Naive thymus-derived CD8-positive, alpha-beta T cell (primary cell): ENCODE results near the gene TEFM. TPM values are rescaled to one million over a fixed set of nuclear protein-coding genes. Genes with fewer than 3 reads are reported as not detected.

Source experiments
- polyA plus RNA-seq, 3 donors: library from polyadenylated mRNA; unstranded; fragments of 300-500 nt; fragmentation: Illumina TruSeq; gene quantifications; one replicate each; pipeline ENCODE4 v1.2.3, GENCODE V29; 2021
- total RNA-seq, 8 experiments: library from RNA in 2 of 8; stranded (reverse) in 2 of 8; gene quantifications; one replicate each; pipeline ENCODE4 v1.2.3 and lab custom pipeline; 2021 to 2026

Gene TEFM
- total and polyA plus RNA-seq, 5 experiments from 2014 or later, result 12.3 to 18.9 (median 16.4) TPM

Other genes starting within 250 kb of the TEFM start
- 100 to 1,000 TPM; 128 to 138 TPM for gene CRLF3, start 81.5 kb downstream of the TEFM start, total RNA-seq
- 100 to 1,000 TPM; 134 to 198 (median 182) TPM for gene CRLF3, start 81.5 kb downstream of the TEFM start, polyA plus RNA-seq
- gene ATAD5, start 74.3 kb downstream of the TEFM start, total RNA-seq, result 1 to 10 TPM; 5.6 to 5.9 TPM
- 1 to 10 TPM in 2 of 3 donors, under 1 TPM in 1; 0.95 to 1.5 (median 1.5) TPM for gene ATAD5, start 74.3 kb downstream of the TEFM start, polyA plus RNA-seq
- gene ADAP2, start 15.7 kb upstream of the TEFM start, total RNA-seq, result 1 to 10 TPM; 3.0 to 3.6 TPM
- gene ADAP2, start 15.7 kb upstream of the TEFM start, polyA plus RNA-seq, result 1 to 10 TPM in 1 of 3 donors, under 1 TPM in 1, not detected in 1; 0.11 to 1.1 TPM
- 1 to 10 TPM; 3.1 to 4.6 TPM for gene RNF135, start 64.8 kb upstream of the TEFM start, total RNA-seq
- 1 to 10 TPM; 2.9 to 5.4 (median 3.3) TPM for gene RNF135, start 64.8 kb upstream of the TEFM start, polyA plus RNA-seq
- gene NF1, start 188.7 kb upstream of the TEFM start, total RNA-seq, result 10 to 100 TPM; 45.9 to 47.3 TPM
- 10 to 100 TPM in 2 of 3 donors, 1 to 10 TPM in 1; 7.5 to 14.3 (median 11.0) TPM for gene NF1, start 188.7 kb upstream of the TEFM start, polyA plus RNA-seq